Measurements from ENCODE around the gene ABCG1. TPM values are rescaled to one million over a fixed set of nuclear protein-coding genes. Genes with fewer than 3 reads are reported as not detected.

The ABCG1 gene
- total RNA-seq, 4 donors from 2014 or later, result 32.0 to 54.0 (median 35.2) TPM

GRCh38 chr21:42341776-42342542 lies 123.0 kb downstream of the ABCG1 start:
- TF ChIP-seq CTCF (IDR thresholded peaks at IDR 0.05) (no peak), EP300 (IDR thresholded peaks at IDR 0.05) (no peak), POLR2AphosphoS5 (IDR thresholded peaks at IDR 0.05) (no peak), POLR2A (IDR thresholded peaks at IDR 0.05) (no peak)
- Histone ChIP-seq H3K4me1 (no peaks in the 10 kb centered on the region), H3K36me3 (no peaks in the 10 kb centered on the region), H3K4me3 (no peak overlapping the region), H3K9me3 (no peaks in the 10 kb centered on the region), H3K27ac (no peak overlapping the region), H3K27me3 (peaks cover 4% of the 10 kb centered on the region)
- WGBS, result 91% methylated on average over 15 of the region's 15 CpGs
- no peak for DNase-seq (ENCODE audit: low spot score in 2 of 2)

- 98% methylated on average over 10 of the region's 10 CpGs for WGBS
- peaks cover 11% of the 10 kb centered on the region for H3K27me3 ChIP-seq
- H3K4me3 ChIP-seq, result no peak overlapping the region
- no peak for TF ChIP-seq POLR2A (IDR thresholded peaks at IDR 0.05)
- no peak for TF ChIP-seq POLR2AphosphoS5 (IDR thresholded peaks at IDR 0.05)
- no peak for TF ChIP-seq EP300 (IDR thresholded peaks at IDR 0.05)
- H3K4me1 ChIP-seq, result no peaks in the 10 kb centered on the region
- no peak overlapping the region for H3K27ac ChIP-seq
- no peaks in the 10 kb centered on the region for H3K36me3 ChIP-seq
- H3K9me3 ChIP-seq, result no peaks in the 10 kb centered on the region
- DNase-seq (ENCODE audit: low spot score in 2 of 2), result peak in 1 of 2 donors; percentile 60
These were observed 124.2 kb downstream of the ABCG1 start for GRCh38 chr21:42343101-42343500.

GRCh38 chr21:42343556-42343955 lies 124.6 kb downstream of the ABCG1 start:
- DNase-seq (ENCODE audit: low spot score in 2 of 2), result no peak
- TF ChIP-seq CTCF (IDR thresholded peaks at IDR 0.05), result no peak
- 93% methylated on average over 6 of the region's 6 CpGs for WGBS

GRCh38 chr21:42343963-42344510 lies 125.1 kb downstream of the ABCG1 start:
- Histone ChIP-seq H3K27me3 (peaks cover 11% of the 10 kb centered on the region), H3K4me3 (no peak overlapping the region), H3K36me3 (no peaks in the 10 kb centered on the region), H3K9me3 (no peaks in the 10 kb centered on the region), H3K4me1 (no peaks in the 10 kb centered on the region), H3K27ac (no peak overlapping the region)
- WGBS, result 87% methylated on average over 11 of the region's 11 CpGs
- TF ChIP-seq CTCF (IDR thresholded peaks at IDR 0.05), result no peak
- TF ChIP-seq EP300 (IDR thresholded peaks at IDR 0.05), result no peak
- no peak for TF ChIP-seq POLR2A (IDR thresholded peaks at IDR 0.05)
- TF ChIP-seq POLR2AphosphoS5 (IDR thresholded peaks at IDR 0.05), result no peak
- no peak for DNase-seq (ENCODE audit: low spot score in 2 of 2)

More at GRCh38 chr21:42343556-42343955, 124.6 kb downstream of the ABCG1 start:
- Histone ChIP-seq H3K36me3 (no peaks in the 10 kb centered on the region), H3K27me3 (peaks cover 11% of the 10 kb centered on the region), H3K4me3 (no peak overlapping the region), H3K9me3 (no peaks in the 10 kb centered on the region), H3K4me1 (no peaks in the 10 kb centered on the region), H3K27ac (no peak overlapping the region)

- Histone ChIP-seq H3K27ac (no peak overlapping the region), H3K27me3 (peaks cover 13% of the 10 kb centered on the region), H3K4me3 (no peak overlapping the region), H3K36me3 (no peaks in the 10 kb centered on the region), H3K4me1 (no peaks in the 10 kb centered on the region), H3K9me3 (no peaks in the 10 kb centered on the region)
- WGBS, result 78% methylated on average over 4 of the region's 4 CpGs
- DNase-seq (ENCODE audit: low spot score in 2 of 2), result no peak
- TF ChIP-seq POLR2AphosphoS5 (IDR thresholded peaks at IDR 0.05) (no peak), EP300 (IDR thresholded peaks at IDR 0.05) (no peak), CTCF (IDR thresholded peaks at IDR 0.05) (no peak), POLR2A (IDR thresholded peaks at IDR 0.05) (no peak)
These were observed 125.7 kb downstream of the ABCG1 start for GRCh38 chr21:42344631-42345030.

Measured in suprapubic skin (tissue), 4 donors.